Suprapubic skin (tissue), 4 donors: Measurements from ENCODE around the gene TMIGD3.

Source experiments
- CTCF ChIP-seq, 2 donors: fragments of 200-600 bp in 1 of 2; fragments of 450-650 bp in 1 of 2; sonication (generic) in 1 of 2; IDR thresholded peaks; one replicate each; pipeline ENCODE4 v1.5.1; 2016 to 2019; ENCODE audit warnings: antibody characterized with exemption in 2 of 2, mild to moderate bottlenecking in 1 of 2, moderate library complexity in 1 of 2
- EP300 ChIP-seq: sonication (generic); formaldehyde crosslinking; IDR thresholded peaks from one replicate; pipeline ENCODE4 v1.6.1; 2017; ENCODE audit warnings: antibody characterized with exemption
- POLR2AphosphoS5 ChIP-seq, 3 donors: sonication (generic); formaldehyde crosslinking; IDR thresholded peaks; one replicate each; pipeline ENCODE4 v1.6.1; 2017; ENCODE audit warnings: antibody characterized with exemption in 3 of 3

- TF ChIP-seq CTCF (IDR thresholded peaks at IDR 0.05) (no peak), POLR2AphosphoS5 (IDR thresholded peaks at IDR 0.05) (no peak), EP300 (no peak)
Observed at GRCh38 chr1:111484391-111485026, 18.9 kb downstream of the TMIGD3 start.
